ENCODE data around the gene DMXL2.

Gene DMXL2

DNA sequence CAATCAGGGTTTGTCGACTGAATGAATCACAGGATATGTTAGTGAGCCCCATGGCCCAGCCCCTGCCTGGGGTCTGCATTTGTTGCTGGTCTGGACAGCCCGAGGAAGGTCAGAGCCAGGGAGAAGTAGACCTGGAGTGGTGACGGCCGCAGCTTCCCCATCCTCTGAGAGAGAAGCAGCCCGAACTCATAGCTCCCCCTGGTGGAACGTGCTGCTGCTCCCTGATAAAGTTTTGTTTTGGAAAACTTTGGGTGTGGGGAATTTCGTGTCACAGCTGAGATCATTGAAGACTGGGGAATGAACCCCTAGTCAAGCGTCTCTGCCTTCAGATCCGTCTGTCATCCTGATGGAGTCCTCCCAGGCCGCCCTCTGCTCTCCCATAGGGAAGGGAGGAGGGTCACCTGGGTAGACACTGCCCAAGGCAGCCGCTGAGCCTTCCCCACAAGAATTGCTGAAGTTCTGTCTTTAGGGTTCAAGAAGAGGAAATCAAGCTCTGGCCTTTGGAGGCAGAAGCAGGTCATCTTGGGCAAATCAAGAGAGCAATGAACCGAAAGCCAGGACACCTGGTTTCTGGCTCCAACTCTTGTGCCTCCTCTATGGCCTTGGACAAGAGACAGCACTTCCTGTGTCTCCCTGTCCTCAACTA lies 220.6 kb downstream of the DMXL2 start:
- in situ Hi-C loops (cut with HindIII; ENCODE audit: low pct_unique_long_range_greater_than_20kb, low sequenced_read_pairs), result no loop called here
- DNase-seq (ENCODE audit: low read depth in 1 of 2, low spot score in 1 of 2), result peak; percentile 28 to 59
- TF ChIP-seq JUND (IDR thresholded peaks at IDR 0.05; ENCODE audit: low read depth), result no peak

DNA sequence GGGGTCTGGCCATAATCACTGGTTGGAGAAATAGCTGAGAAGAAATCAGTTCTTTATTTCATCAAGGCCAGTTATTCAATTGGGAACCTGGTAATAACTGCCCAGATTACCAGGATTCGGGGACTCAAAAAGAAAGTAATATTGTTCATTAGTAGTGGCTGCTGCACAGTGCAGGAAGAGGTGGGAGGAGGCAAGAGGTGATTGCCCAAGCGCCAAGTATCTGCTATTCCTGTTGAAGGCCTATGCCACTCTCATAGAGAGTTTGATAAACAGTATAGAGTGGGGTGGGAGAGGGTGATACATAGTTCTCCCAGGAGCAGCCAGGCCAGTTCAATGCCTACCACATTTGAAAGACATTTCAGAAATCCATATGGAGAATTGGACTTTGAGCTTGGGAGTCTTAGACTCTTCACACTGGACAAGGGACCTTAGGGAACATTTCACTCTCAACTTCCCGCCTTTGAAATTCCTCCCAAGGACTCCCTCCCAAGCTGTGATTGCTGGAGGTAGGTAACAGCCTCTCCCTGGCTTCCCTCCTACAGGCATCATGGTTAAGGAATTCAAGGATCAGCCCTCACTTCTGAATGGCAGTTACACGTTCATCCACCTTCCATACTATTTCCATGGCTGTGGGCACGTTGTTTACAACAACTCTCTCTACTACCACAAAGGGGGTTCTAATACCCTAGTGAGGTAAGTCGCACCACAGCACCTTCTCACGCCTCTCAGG lies 221.4 kb downstream of the DMXL2 start:
- TF ChIP-seq JUND (IDR thresholded peaks at IDR 0.05; ENCODE audit: low read depth), result no peak
- DNase-seq (ENCODE audit: low read depth in 1 of 2, low spot score in 1 of 2), result no peak
- in situ Hi-C loops (cut with HindIII; ENCODE audit: low pct_unique_long_range_greater_than_20kb, low sequenced_read_pairs), result no loop called here

DNA sequence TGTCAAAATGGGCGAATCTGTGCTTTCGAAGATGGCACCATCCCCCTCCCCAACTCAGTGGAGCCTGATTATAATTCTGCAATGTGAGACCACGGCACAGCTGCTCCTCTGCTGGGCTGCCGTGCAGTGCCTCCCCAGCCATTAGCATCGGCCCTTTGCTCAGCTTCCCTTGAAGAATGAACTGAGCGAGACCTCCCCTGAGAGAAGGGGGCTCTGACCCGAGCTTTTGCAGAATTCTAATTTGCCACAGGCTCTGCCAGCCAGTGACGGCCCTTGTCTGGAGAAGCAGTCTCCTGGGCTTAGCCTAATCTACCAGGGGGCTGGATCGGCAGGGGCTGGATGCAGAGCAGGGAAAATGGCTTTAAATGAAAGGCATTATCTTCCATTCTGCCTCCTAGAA lies 223.9 kb downstream of the DMXL2 start:
- DNase-seq (ENCODE audit: low read depth in 1 of 2, low spot score in 1 of 2), result no peak
- in situ Hi-C loops (cut with HindIII; ENCODE audit: low pct_unique_long_range_greater_than_20kb, low sequenced_read_pairs), result no loop called here
- no peak for TF ChIP-seq JUND (IDR thresholded peaks at IDR 0.05; ENCODE audit: low read depth)

Measured in T47D (cell line).